ENCODE measurements around the gene ARSB. TPM values are rescaled to one million over a fixed set of nuclear protein-coding genes. Genes with fewer than 3 reads are reported as not detected.

Gene ARSB
- total and polyA plus RNA-seq, 12 donors = 1.7 to 21.4 (median 14.1) TPM

DNA sequence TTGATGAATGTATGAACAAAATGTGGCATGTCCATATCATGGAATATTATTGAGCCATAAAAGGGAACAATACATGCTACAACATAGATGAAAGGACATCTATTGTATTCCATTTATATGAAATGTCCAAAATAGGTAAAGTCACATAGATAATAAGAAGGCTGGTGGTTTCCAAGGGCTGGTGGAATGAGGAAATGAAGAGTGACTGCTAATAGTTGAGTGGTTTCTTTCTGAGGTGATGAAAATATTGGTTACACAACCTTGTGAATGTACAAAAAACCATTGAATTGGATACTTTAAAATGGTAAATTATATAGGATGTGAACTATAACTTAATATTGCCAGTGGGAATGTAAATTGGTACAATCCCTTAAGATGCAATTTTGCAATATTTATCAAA, 5.2 kb downstream of the ARSB start:
- H3K4me3 ChIP-seq = no peak overlapping the region
- H3K9me3 ChIP-seq = no peaks in the 10 kb centered on the region
- H3K27me3 ChIP-seq = no peaks in the 10 kb centered on the region
- no peak overlapping the region for H3K27ac ChIP-seq
- no peaks in the 10 kb centered on the region for H3K36me3 ChIP-seq
- intact Hi-C loops (cut with DNase I) = loop anchor here in 1 of 10 donors (5.0 kb wide), 1 partner anchor 73 kb away; no protein-coding TSS in a partner anchor
- DNase-seq = no peak
- no peak for ATAC-seq
- TF ChIP-seq, protein P1, sequence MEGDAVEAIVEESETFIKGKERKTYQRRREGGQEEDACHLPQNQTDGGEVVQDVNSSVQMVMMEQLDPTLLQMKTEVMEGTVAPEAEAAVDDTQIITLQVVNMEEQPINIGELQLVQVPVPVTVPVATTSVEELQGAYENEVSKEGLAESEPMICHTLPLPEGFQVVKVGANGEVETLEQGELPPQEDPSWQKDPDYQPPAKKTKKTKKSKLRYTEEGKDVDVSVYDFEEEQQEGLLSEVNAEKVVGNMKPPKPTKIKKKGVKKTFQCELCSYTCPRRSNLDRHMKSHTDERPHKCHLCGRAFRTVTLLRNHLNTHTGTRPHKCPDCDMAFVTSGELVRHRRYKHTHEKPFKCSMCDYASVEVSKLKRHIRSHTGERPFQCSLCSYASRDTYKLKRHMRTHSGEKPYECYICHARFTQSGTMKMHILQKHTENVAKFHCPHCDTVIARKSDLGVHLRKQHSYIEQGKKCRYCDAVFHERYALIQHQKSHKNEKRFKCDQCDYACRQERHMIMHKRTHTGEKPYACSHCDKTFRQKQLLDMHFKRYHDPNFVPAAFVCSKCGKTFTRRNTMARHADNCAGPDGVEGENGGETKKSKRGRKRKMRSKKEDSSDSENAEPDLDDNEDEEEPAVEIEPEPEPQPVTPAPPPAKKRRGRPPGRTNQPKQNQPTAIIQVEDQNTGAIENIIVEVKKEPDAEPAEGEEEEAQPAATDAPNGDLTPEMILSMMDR (IDR thresholded peaks at IDR 0.05) = no peak
- H3K4me1 ChIP-seq = peaks cover 0 to 21% (median 7%) of the 10 kb centered on the region in 9 donors

DNA sequence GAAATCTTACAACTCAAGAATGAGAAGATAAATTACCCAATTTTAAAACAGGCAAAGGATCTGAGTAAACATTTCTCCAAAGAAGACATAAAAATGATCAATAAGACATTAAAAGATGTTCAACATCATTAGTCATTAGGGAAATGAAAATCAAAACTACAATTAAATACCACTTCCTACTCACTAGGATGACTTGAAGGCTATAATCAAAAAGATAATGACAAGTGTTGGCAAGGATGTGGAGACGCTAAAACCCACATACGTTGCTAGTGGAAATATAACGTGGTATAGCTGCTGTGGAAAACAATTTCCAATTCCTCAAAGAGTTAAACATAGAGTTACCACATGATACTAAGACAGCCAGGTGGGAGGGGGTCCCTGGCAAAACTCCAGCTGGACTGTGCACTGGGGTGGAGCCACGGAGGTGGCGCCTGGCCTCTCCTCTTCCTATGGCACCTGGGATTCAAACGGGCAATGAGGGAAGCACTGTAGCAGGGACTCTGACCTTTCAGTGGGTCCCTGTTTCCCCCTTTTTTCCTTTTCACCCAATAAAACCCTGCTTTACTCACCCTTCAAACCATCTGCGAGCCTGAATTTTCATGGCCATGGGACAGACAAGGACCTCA, 5.9 kb downstream of the ARSB start:
- TF ChIP-seq, protein P1 (IDR thresholded peaks at IDR 0.05) = no peak
- intact Hi-C loops (cut with DNase I) = no loop called here
- WGBS, 2 donors = 77 to 89% methylated on average over 7 of the region's 7 CpGs
- Histone ChIP-seq H3K27ac (no peak overlapping the region), H3K36me3 (no peaks in the 10 kb centered on the region), H3K9me3 (no peaks in the 10 kb centered on the region), H3K27me3 (no peaks in the 10 kb centered on the region), H3K4me1 (peaks cover 0 to 22% (median 12%) of the 10 kb centered on the region in 9 donors), H3K4me3 (no peak overlapping the region)
- no peak for ATAC-seq
- no peak for DNase-seq

DNA sequence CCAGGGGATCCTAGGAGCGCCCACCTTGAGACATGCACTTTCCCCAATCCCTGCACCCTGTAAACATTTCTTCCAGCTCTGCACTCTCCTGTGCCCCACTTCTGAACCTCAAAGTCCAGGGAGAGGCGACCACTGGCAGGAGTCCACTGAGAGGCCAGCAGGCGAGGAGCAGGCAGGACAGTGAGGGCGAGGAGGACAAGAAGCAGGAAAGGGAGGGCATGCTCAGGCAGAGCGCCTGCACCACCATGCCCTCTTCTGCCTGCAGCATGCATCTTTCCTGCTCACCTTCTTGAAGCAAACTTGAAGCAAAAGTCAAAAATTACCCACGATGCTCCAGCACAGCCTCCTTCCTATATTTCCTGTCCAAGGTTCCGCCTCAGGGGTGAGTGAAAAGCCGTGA, 10.1 kb downstream of the ARSB start:
- intact Hi-C loops (cut with DNase I) = no loop called here
- H3K27ac ChIP-seq = no peak overlapping the region
- TF ChIP-seq, protein P1 (IDR thresholded peaks at IDR 0.05) = no peak
- WGBS, 2 donors = 85 to 89% methylated on average over 8 of the region's 8 CpGs
- no peaks in the 10 kb centered on the region for H3K36me3 ChIP-seq
- peak in 5 of 8 donors; percentile 15 to 33 (median 26) for ATAC-seq
- no peak overlapping the region for H3K4me3 ChIP-seq
- no peaks in the 10 kb centered on the region for H3K27me3 ChIP-seq
- peaks cover 0 to 32% (median 23%) of the 10 kb centered on the region in 9 donors for H3K4me1 ChIP-seq
- DNase-seq = no peak
- H3K9me3 ChIP-seq = no peaks in the 10 kb centered on the region

DNA sequence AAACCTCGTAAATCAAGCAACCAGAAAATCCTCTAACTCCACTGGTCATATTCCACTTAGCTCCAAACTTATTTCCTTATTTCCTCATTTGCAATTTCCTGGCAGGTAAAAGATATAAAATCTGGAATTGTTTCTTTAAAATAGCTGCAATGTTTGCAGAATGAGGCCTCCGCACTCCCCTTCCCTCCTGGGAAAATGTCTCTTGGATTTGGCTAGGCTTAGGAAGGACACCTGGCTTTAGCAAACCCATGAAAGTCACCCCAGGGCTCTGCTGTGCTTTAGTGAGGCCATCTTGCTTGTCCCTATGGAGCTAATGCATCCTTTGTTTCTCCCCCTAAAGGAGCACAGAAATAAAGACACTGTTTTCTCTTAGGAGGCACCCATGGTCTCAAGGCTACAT, 10.5 kb downstream of the ARSB start:
- WGBS, 2 donors = 62% methylated on average over 2 of the region's 2 CpGs
- H3K27ac ChIP-seq = peak overlapping the region in 3 of 10 donors; percentile 11 to 32 (median 17)
- H3K4me3 ChIP-seq = no peak overlapping the region
- H3K27me3 ChIP-seq = no peaks in the 10 kb centered on the region
- no peaks in the 10 kb centered on the region for H3K36me3 ChIP-seq
- ATAC-seq (peak in 3 of 8 donors; percentile 4 to 10 (median 7)), DNase-seq (no peak)
- H3K9me3 ChIP-seq = no peaks in the 10 kb centered on the region
- peaks cover 0 to 32% (median 19%) of the 10 kb centered on the region in 9 donors for H3K4me1 ChIP-seq
- intact Hi-C loops (cut with DNase I) = loop anchor here in 2 of 10 donors (5.0 kb wide), 2 partner anchors 67 to 437 kb away; no protein-coding TSS in a partner anchor
- TF ChIP-seq, protein P1 (IDR thresholded peaks at IDR 0.05) = no peak

Measured in heart right ventricle (tissue), 16 donors.